OCI-LY3 (cell line): Measurements from ENCODE around the gene TRIM46.
"Not testable (repeated sequence)": the region's sequence is repeated elsewhere in the genome, so short reads cannot be mapped to it uniquely, and the experiment has no call there.

Experiments
- H2AFZ ChIP-seq: fragments of 200-600, 300-600 bp; shearing (Covaris generic); 2 replicates; pipeline ENCODE4 v1.6.0; 2014; ENCODE audit warnings: antibody characterized with exemption, low read depth, low read length
- H3K27ac ChIP-seq: fragments of 200-600, 300-600 bp; sonication (generic); 2 replicates; pipeline ENCODE4 v1.5.1; 2014; ENCODE audit warnings: mild to moderate bottlenecking, low read length, moderate library complexity, mixed read lengths
- H3K27me3 ChIP-seq: fragments of 200-600, 300-600 bp; sonication (generic); 2 replicates; pipeline ENCODE4 v1.6.1; 2014; ENCODE audit warnings: low read depth, low read length, mixed read lengths
- H3K36me3 ChIP-seq: fragments of 200-600, 300-600 bp; sonication (generic); replicated peaks from 2 replicates; pipeline ENCODE3; 2014; ENCODE audit warnings: low read depth, low read length, mixed read lengths
- H3K4me1 ChIP-seq: fragments of 300-600, 200-600 bp; sonication (generic); 2 replicates; pipeline ENCODE4 v1.6.1; 2014; ENCODE audit warnings: low read length, mixed read lengths
- H3K4me2 ChIP-seq: fragments of 200-600, 300-600 bp; sonication (generic); 2 replicates; pipeline ENCODE4 v1.6.1; 2014; ENCODE audit warnings: low read length, mixed read lengths
- H3K4me3 ChIP-seq: fragments of 300-600, 200-600 bp; sonication (generic); 2 replicates; pipeline ENCODE4 v1.5.1; 2014; ENCODE audit warnings: antibody characterized with exemption, mild to moderate bottlenecking, low read length, moderate library complexity
- H3K79me2 ChIP-seq: fragments of 300-600, 200-600 bp; shearing (Covaris generic); 2 replicates; pipeline ENCODE4 v1.6.1; 2014; ENCODE audit warnings: mild to moderate bottlenecking, low read length, mixed read lengths
- H3K9ac ChIP-seq: fragments of 300-600, 200-600 bp; shearing (Covaris generic); 2 replicates; pipeline ENCODE4 v1.6.0; 2014; ENCODE audit warnings: mild to moderate bottlenecking, low read length, moderate library complexity
- H3K9me3 ChIP-seq: fragments of 200-600, 300-600 bp; shearing (Covaris generic); 2 replicates; pipeline ENCODE4 v1.6.1; 2014; ENCODE audit warnings: low read length, mixed read lengths; ENCODE audit not compliant: insufficient read depth
- H4K20me1 ChIP-seq: fragments of 200-600, 300-600 bp; sonication (generic); 2 replicates; pipeline ENCODE4 v1.6.1; 2016; ENCODE audit warnings: low read length, mixed read lengths; ENCODE audit not compliant: insufficient read depth
- EZH2phosphoT487 ChIP-seq: fragments of 200-600 bp; shearing (Covaris generic); IDR thresholded peaks from 2 replicates; pipeline ENCODE4 v1.6.1; 2018; ENCODE audit warnings: antibody characterized with exemption, mixed run types, low read depth
- TF ChIP-seq, protein P1 (sequence below): fragments of 200-600, 300-600 bp; sonication (generic); IDR thresholded peaks from 2 replicates; pipeline ENCODE4 v1.5.1; 2014; ENCODE audit warnings: antibody characterized with exemption, low read length, low read depth

Gene TRIM46

GRCh38 chr1:155186067-155186793, 12.6 kb downstream of the TRIM46 start:
- H3K36me3 ChIP-seq: peaks cover 2% of the 10 kb centered on the region
- no peaks in the 10 kb centered on the region for H3K79me2 ChIP-seq
- no peak overlapping the region for H2AFZ ChIP-seq
- TF ChIP-seq, protein P1, sequence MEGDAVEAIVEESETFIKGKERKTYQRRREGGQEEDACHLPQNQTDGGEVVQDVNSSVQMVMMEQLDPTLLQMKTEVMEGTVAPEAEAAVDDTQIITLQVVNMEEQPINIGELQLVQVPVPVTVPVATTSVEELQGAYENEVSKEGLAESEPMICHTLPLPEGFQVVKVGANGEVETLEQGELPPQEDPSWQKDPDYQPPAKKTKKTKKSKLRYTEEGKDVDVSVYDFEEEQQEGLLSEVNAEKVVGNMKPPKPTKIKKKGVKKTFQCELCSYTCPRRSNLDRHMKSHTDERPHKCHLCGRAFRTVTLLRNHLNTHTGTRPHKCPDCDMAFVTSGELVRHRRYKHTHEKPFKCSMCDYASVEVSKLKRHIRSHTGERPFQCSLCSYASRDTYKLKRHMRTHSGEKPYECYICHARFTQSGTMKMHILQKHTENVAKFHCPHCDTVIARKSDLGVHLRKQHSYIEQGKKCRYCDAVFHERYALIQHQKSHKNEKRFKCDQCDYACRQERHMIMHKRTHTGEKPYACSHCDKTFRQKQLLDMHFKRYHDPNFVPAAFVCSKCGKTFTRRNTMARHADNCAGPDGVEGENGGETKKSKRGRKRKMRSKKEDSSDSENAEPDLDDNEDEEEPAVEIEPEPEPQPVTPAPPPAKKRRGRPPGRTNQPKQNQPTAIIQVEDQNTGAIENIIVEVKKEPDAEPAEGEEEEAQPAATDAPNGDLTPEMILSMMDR: no peak
- no peak for TF ChIP-seq EZH2phosphoT487
- H3K27ac ChIP-seq: no peak overlapping the region
- peaks cover 20% of the 10 kb centered on the region for H3K4me1 ChIP-seq
- H3K9me3 ChIP-seq: no peaks in the 10 kb centered on the region
- H3K4me3 ChIP-seq: no peak overlapping the region
- H3K27me3 ChIP-seq: no peaks in the 10 kb centered on the region
- peak overlapping the region; percentile 56; the same call in 1 of the 2 replicates for H3K9ac ChIP-seq
- no peaks in the 10 kb centered on the region for H4K20me1 ChIP-seq
- H3K4me2 ChIP-seq: peak overlapping the region; percentile 79; the same call in 1 of the 2 replicates

- Histone ChIP-seq H2AFZ (no peak overlapping the region), H3K4me2 (no peak overlapping the region), H3K27me3 (no peaks in the 10 kb centered on the region), H3K9ac (no peak overlapping the region), H4K20me1 (no peaks in the 10 kb centered on the region), H3K36me3 (peaks cover 2% of the 10 kb centered on the region), H3K79me2 (no peaks in the 10 kb centered on the region), H3K27ac (no peak overlapping the region), H3K4me3 (no peak overlapping the region), H3K9me3 (no peaks in the 10 kb centered on the region), H3K4me1 (peaks cover 20% of the 10 kb centered on the region)
- TF ChIP-seq, protein P1: no peak
- TF ChIP-seq EZH2phosphoT487: no peak
Observed at GRCh38 chr1:155186794-155187455, 13.3 kb downstream of the TRIM46 start.

- Histone ChIP-seq H3K4me1 (peaks cover 22% of the 10 kb centered on the region), H3K9ac (no peak overlapping the region), H3K27ac (no peak overlapping the region)
Observed at GRCh38 chr1:155187456-155187891, 13.8 kb downstream of the TRIM46 start.

DNA sequence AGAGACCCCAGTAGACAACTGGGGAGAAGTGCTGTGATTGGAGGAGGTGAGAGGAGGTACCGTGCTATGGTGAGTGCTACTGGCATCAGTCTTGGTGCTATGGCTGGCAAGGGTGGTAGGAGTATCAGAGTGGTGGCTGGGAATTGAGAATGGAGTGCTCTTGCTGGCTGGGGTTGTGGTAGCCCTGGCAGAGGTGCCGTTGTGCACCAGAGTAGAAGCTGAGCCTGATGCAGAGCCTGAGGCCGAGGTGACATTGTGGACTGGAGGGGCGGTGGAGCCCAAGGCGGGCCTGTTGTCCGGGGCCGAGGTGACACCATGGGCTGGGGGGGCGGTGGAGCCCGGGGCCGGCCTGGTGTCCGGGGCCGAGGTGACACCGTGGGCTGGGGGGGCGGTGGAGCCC, 14.6 kb downstream of the TRIM46 start:
- H3K4me2 ChIP-seq: no peak overlapping the region
- H3K9ac ChIP-seq: no peak overlapping the region
- no peaks in the 10 kb centered on the region for H3K27me3 ChIP-seq
- H2AFZ ChIP-seq: no peak overlapping the region
- H3K9me3 ChIP-seq: no peaks in the 10 kb centered on the region
- no peak overlapping the region for H3K4me3 ChIP-seq
- H3K27ac ChIP-seq: no peak overlapping the region
- no peaks in the 10 kb centered on the region for H4K20me1 ChIP-seq
- H3K4me1 ChIP-seq: peaks cover 29% of the 10 kb centered on the region
- H3K79me2 ChIP-seq: no peaks in the 10 kb centered on the region
- TF ChIP-seq, protein P1: no peak
- no peak for TF ChIP-seq EZH2phosphoT487
- H3K36me3 ChIP-seq: peaks cover 2% of the 10 kb centered on the region

More at GRCh38 chr1:155187456-155187891, 13.8 kb downstream of the TRIM46 start:
- H3K4me2 ChIP-seq: no peak overlapping the region
- no peak overlapping the region for H2AFZ ChIP-seq
- no peaks in the 10 kb centered on the region for H3K9me3 ChIP-seq
- H3K4me3 ChIP-seq: no peak overlapping the region
- TF ChIP-seq, protein P1: no peak
- no peak for TF ChIP-seq EZH2phosphoT487
- H3K36me3 ChIP-seq: peaks cover 2% of the 10 kb centered on the region
- H4K20me1 ChIP-seq: no peaks in the 10 kb centered on the region
- H3K27me3 ChIP-seq: no peaks in the 10 kb centered on the region
- H3K79me2 ChIP-seq: no peaks in the 10 kb centered on the region

GRCh38 chr1:155189926-155190325, 16.3 kb downstream of the TRIM46 start:
- H3K4me3 ChIP-seq, H3K27me3 ChIP-seq, H2AFZ ChIP-seq, H3K9ac ChIP-seq, H3K9me3 ChIP-seq, H3K79me2 ChIP-seq, H4K20me1 ChIP-seq, H3K4me2 ChIP-seq, H3K27ac ChIP-seq, H3K36me3 ChIP-seq: not testable (repeated sequence)
- peaks cover 32% of the 10 kb centered on the region for H3K4me1 ChIP-seq
